Esophagus squamous epithelium (tissue), 5 donors: Measurements from ENCODE around the gene CREB3L1. TPM values are rescaled to one million over a fixed set of nuclear protein-coding genes. Genes with fewer than 3 reads are reported as not detected.

Experiments
- DNase-seq: peaks from one replicate; lab custom pipeline; 2025; lab: John Stamatoyannopoulos, UW
- H3K27ac ChIP-seq, 4 donors: fragments of 200-600 bp; sonication (generic); one replicate each; pipeline ENCODE4 v1.5.1; 2016 to 2019; ENCODE audit warnings: mild to moderate bottlenecking in 1 of 4
- H3K27me3 ChIP-seq, 4 donors: fragments of 200-600 bp; sonication (generic); 1 replicate in 3 of 4; 2 replicates in 1 of 4; pipeline versions ENCODE4 v1.5.1 to v1.6.0; 2017 to 2021; ENCODE audit warnings: antibody characterized with exemption in 1 of 4
- H3K36me3 ChIP-seq, 3 donors: fragments of 200-600 bp; sonication (generic); one replicate each; pipeline ENCODE4 v1.5.1; 2016 to 2019
- H3K4me1 ChIP-seq, 3 donors: fragments of 200-600 bp; sonication (generic); one replicate each; pipeline ENCODE4 v1.5.1; 2017 to 2019
- H3K4me3 ChIP-seq, 4 donors: fragments of 200-600 bp; sonication (generic); 1 replicate in 3 of 4; 2 replicates in 1 of 4; pipeline ENCODE4 v1.5.1; 2016 to 2019; ENCODE audit warnings: mild to moderate bottlenecking in 2 of 4, moderate library complexity in 1 of 4
- H3K9me3 ChIP-seq, 3 donors: fragments of 200-600 bp; sonication (generic); one replicate each; pipeline ENCODE4 v1.5.1; 2016 to 2019
- CTCF ChIP-seq, 6 experiments: fragments of 450-650 bp in 4 of 6; fragments of 200-600 bp in 2 of 6; sonication (generic) in 2 of 6; IDR thresholded peaks; one replicate each; pipeline ENCODE4 v1.5.1; 2016 to 2019; ENCODE audit warnings: antibody characterized with exemption in 6 of 6, mild to moderate bottlenecking in 4 of 6, moderate library complexity in 4 of 6
- POLR2A ChIP-seq, 4 donors: fragments of 450-650 bp; IDR thresholded peaks; one replicate each; pipeline ENCODE4 v1.6.1; 2017; ENCODE audit warnings: antibody characterized with exemption in 4 of 4, mild to moderate bottlenecking in 4 of 4, moderate library complexity in 3 of 4
- WGBS, 2 donors: methylation state at CpG; one replicate each; pipeline ENCODE4 v1.1.5; 2018; 5-methylcytosine and 5-hydroxymethylcytosine counted together
- intact Hi-C: fragments of 100-400 bp; cut with DNase I; formaldehyde crosslinking; loops from one replicate; pipeline ENCODE4 v1.15.0; 2022
- total RNA-seq, 4 donors: library from RNA; depleted of rRNA; stranded (reverse); fragments of >200 nt; gene quantifications; one replicate each; pipeline ENCODE4 v1.1.0, GENCODE V29; 2016
- donor health status: DM: yes; HTN: yes; CAD: no.

Gene CREB3L1
- total RNA-seq, 4 donors from 2014 or later, result 0.13 to 2.1 (median 0.63) TPM

DNA sequence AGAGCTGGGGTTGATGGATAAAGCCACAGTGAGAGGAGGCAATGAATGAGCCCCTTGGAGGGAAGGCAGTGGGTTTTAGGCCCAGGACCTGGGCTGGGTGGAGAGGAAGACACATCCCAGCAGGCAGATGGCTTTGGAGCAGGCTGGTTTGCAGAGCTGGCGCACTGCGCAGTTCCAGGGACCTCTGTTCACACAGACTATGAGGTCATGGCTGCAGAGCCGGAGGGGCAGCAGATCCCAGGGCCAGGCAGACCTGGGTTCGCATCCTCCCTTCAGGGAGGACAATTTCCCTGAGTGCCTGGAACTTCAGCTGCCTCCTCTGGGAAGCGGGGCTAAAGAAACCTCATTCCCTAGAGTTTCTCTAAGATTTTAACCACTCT lies 41.6 kb downstream of the CREB3L1 start:
- Histone ChIP-seq H3K4me3 (no peak overlapping the region), H3K4me1 (peaks cover 0 to 11% (median 0%) of the 10 kb centered on the region in 3 donors), H3K27me3 (no peaks in the 10 kb centered on the region), H3K9me3 (no peaks in the 10 kb centered on the region), H3K36me3 (no peaks in the 10 kb centered on the region), H3K27ac (peak overlapping the region in 2 of 4 donors; percentile 44 to 55)
- DNase-seq, result no peak
- intact Hi-C loops, result no loop called here
- TF ChIP-seq CTCF (IDR thresholded peaks at IDR 0.05) (no peak), POLR2A (IDR thresholded peaks at IDR 0.05) (no peak)
- 87 to 93% methylated on average over 3 to 5 of the region's 5 CpGs for WGBS, 2 donors

DNA sequence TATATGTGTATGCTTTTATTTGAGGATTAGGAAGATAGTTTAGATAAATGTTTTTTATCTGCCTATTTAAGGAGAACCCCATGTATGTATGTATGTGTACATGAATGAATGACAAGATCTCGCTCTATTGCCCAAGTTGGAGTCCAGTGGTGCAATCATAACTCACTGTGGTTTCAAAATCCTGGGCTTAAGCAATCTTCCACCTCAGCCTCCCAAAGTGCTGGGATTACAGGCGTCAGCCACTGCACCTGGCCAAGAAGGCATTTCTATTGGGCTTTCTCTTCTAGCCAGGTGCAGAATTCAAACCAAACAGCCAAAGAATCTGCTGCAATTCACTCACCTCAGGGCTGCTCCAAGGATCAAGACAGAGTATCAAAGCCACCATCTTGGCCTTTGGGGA lies 44.3 kb downstream of the CREB3L1 start:
- TF ChIP-seq POLR2A (IDR thresholded peaks at IDR 0.05) (no peak), CTCF (IDR thresholded peaks at IDR 0.05) (no peak)
- intact Hi-C loops, result no loop called here
- 62 to 64% methylated on average over 1 to 2 of the region's 2 CpGs for WGBS, 2 donors
- DNase-seq, result no peak
- Histone ChIP-seq H3K4me1 (peaks cover 0 to 5% (median 0%) of the 10 kb centered on the region in 3 donors), H3K36me3 (no peaks in the 10 kb centered on the region), H3K4me3 (no peak overlapping the region), H3K27ac (no peak overlapping the region), H3K27me3 (no peaks in the 10 kb centered on the region), H3K9me3 (no peaks in the 10 kb centered on the region)

- Histone ChIP-seq H3K27ac (no peak overlapping the region), H3K9me3 (no peaks in the 10 kb centered on the region), H3K4me1 (peaks cover 0 to 7% (median 0%) of the 10 kb centered on the region in 3 donors), H3K36me3 (no peaks in the 10 kb centered on the region), H3K27me3 (peaks cover 0 to 4% (median 0%) of the 10 kb centered on the region in 4 donors), H3K4me3 (no peak overlapping the region)
- 74 to 88% methylated on average over 6 of the region's 6 CpGs for WGBS, 2 donors
- intact Hi-C loops, result no loop called here
- no peak for DNase-seq
- TF ChIP-seq CTCF (IDR thresholded peaks at IDR 0.05) (no peak), POLR2A (IDR thresholded peaks at IDR 0.05) (no peak)
Measured at GRCh38 chr11:46322759-46323158, 45.3 kb downstream of the CREB3L1 start.

GRCh38 chr11:46326813-46327416 lies 49.5 kb downstream of the CREB3L1 start:
- 82 to 86% methylated on average over 7 to 8 of the region's 10 CpGs for WGBS, 2 donors
- Histone ChIP-seq H3K27me3 (peaks cover 0 to 32% (median 5%) of the 10 kb centered on the region in 4 donors), H3K27ac (no peak overlapping the region), H3K9me3 (no peaks in the 10 kb centered on the region), H3K4me3 (no peak overlapping the region), H3K4me1 (peaks cover 0 to 10% (median 0%) of the 10 kb centered on the region in 3 donors), H3K36me3 (no peaks in the 10 kb centered on the region)
- intact Hi-C loops, result no loop called here
- no peak for DNase-seq
- no peak for TF ChIP-seq CTCF (IDR thresholded peaks at IDR 0.05)

DNA sequence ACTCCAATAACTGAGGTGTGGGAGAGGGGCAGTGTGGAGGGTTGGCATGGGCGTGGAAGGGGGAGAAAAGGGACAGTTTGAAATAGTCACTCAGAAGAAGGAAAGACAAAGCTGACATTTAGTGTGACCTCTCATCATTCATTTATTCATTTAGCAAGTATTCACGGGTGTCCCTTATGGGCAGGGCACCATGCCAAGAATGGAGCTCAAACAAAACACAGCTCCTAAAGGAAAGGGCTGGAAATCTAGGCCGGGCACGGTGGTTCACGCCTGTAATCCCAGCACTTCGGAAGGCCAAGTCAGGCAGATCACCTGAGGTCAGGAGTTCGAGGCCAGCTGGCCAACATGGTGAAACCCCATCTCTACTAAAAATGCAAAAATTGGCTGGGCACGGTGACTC lies 50.4 kb downstream of the CREB3L1 start:
- DNase-seq, result no peak
- Histone ChIP-seq H3K36me3 (no peaks in the 10 kb centered on the region), H3K27me3 (peaks cover 7 to 41% (median 12%) of the 10 kb centered on the region in 4 donors), H3K27ac (no peak overlapping the region), H3K4me1 (peaks cover 5 to 19% (median 7%) of the 10 kb centered on the region in 3 donors), H3K9me3 (no peaks in the 10 kb centered on the region), H3K4me3 (no peak overlapping the region)
- no peak for TF ChIP-seq POLR2A (IDR thresholded peaks at IDR 0.05)
- TF ChIP-seq CTCF (IDR thresholded peaks at IDR 0.05), result no peak
- WGBS, 2 donors, result 31 to 36% methylated on average over 4 to 8 of the region's 8 CpGs
- intact Hi-C loops, result no loop called here
